ENCODE data around the gene OAT. TPM values are rescaled to one million over a fixed set of nuclear protein-coding genes. Genes with fewer than 3 reads are reported as not detected.

The OAT gene
- total RNA-seq, 6 experiments from 2014 or later, result 126 to 158 (median 137) TPM

DNA sequence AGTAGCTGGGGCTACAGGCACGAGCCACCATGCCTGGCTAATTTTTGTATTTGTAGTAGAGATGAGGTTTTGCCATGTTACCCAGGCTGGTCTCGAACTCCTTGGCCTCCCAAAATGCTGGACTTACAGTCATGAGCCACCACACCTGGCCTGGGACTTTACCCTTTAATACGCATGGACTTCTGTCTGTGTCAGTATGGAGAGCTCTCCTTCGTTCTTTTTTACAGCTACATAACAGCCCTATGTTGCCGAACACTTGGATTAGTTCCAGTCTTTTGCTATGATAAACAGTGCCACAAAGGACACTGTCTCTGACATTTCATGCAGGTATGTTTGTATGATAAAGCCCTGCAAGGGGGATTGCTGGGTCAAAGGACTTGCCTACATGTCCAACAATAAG lies 10.9 kb upstream of the OAT start:
- H3K36me3 Mint-ChIP-seq (ENCODE audit: low read depth), result no peaks in the 10 kb centered on the region
- no peak for DNase-seq
- H3K27ac Mint-ChIP-seq, result no peak overlapping the region
- TF ChIP-seq, protein P1, sequence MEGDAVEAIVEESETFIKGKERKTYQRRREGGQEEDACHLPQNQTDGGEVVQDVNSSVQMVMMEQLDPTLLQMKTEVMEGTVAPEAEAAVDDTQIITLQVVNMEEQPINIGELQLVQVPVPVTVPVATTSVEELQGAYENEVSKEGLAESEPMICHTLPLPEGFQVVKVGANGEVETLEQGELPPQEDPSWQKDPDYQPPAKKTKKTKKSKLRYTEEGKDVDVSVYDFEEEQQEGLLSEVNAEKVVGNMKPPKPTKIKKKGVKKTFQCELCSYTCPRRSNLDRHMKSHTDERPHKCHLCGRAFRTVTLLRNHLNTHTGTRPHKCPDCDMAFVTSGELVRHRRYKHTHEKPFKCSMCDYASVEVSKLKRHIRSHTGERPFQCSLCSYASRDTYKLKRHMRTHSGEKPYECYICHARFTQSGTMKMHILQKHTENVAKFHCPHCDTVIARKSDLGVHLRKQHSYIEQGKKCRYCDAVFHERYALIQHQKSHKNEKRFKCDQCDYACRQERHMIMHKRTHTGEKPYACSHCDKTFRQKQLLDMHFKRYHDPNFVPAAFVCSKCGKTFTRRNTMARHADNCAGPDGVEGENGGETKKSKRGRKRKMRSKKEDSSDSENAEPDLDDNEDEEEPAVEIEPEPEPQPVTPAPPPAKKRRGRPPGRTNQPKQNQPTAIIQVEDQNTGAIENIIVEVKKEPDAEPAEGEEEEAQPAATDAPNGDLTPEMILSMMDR (IDR thresholded peaks at IDR 0.05), result no peak
- H3K27me3 Mint-ChIP-seq (ENCODE audit: insufficient read depth), result peaks cover 27% of the 10 kb centered on the region
- H3K4me3 Mint-ChIP-seq, result no peak overlapping the region
- no peaks in the 10 kb centered on the region for H3K4me1 Mint-ChIP-seq (ENCODE audit: low read depth)
- no peaks in the 10 kb centered on the region for H3K9me3 Mint-ChIP-seq

DNA sequence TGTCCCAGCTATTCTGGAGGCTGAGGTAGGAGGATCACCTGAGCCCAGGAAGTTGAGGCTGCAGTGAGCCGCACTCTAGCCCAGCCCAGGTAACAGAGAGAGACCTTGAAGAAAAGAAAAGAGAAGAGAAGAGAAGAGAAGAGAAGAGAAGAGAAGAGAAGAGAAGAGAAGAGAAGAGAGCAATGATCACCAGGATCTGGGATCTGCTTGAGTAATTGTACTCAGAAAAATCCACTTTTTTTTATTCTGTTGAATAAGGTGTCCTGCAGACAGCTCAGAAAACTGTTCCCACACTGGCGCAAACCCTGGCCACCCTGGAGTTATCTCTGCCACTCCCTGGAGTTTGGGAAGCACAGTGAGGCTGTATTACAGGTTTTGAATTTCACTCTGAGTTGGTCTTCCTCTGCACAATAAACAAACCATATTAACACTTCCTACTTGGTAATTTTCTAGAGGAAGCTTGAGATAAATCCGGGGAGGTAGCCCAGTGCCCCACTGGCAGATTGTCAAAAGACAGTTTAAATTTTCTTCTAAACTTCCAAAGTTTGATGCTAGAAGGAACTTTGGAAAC lies 9.6 kb upstream of the OAT start:
- DNase-seq, result no peak
- TF ChIP-seq, protein P1 (IDR thresholded peaks at IDR 0.05), result no peak
- Mint-ChIP-seq H3K4me1 (ENCODE audit: low read depth) (no peaks in the 10 kb centered on the region), H3K9me3 (no peaks in the 10 kb centered on the region), H3K27ac (no peak overlapping the region), H3K27me3 (ENCODE audit: insufficient read depth) (peaks cover 37% of the 10 kb centered on the region), H3K4me3 (no peak overlapping the region), H3K36me3 (ENCODE audit: low read depth) (no peaks in the 10 kb centered on the region)

DNA sequence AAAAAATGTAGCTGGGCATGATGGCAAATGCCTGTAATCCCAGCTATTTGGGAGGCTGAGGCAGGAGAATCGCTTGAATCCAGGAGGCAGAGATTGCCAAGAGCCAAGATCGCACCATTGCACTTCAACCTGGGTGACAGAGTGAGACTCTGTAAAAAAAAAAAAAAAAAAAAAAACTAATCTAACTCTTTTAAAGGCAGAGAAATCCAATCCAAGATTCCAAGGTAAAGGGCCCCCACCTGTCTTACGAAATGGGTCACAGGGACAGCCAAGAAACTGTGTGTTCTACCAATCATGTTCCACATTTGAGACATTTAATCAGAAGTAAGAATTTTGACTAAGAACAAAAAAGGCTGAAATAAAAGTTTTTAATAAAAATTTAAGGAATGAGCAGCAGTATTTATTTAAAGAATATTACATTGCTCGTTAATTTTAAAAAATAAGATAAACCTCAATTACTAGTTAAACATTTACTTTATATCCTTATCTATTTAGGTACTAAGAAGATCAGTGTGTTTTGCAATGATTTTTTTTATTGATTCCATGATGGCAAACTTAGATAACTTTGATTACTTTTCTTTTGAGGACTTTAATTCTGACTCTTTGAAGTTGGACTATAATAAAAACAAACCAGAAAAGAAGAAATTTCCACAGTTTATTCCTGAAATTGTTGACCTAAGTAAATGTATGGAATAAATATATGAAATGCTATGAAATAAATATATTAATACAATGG lies 6.7 kb upstream of the OAT start:
- no peak overlapping the region for H3K27ac Mint-ChIP-seq
- no peaks in the 10 kb centered on the region for H3K4me1 Mint-ChIP-seq (ENCODE audit: low read depth)
- TF ChIP-seq, protein P1 (IDR thresholded peaks at IDR 0.05), result no peak
- H3K36me3 Mint-ChIP-seq (ENCODE audit: low read depth), result no peaks in the 10 kb centered on the region
- no peak for DNase-seq
- peaks cover 46% of the 10 kb centered on the region for H3K27me3 Mint-ChIP-seq (ENCODE audit: insufficient read depth)
- H3K9me3 Mint-ChIP-seq, result no peaks in the 10 kb centered on the region
- H3K4me3 Mint-ChIP-seq, result no peak overlapping the region

DNA sequence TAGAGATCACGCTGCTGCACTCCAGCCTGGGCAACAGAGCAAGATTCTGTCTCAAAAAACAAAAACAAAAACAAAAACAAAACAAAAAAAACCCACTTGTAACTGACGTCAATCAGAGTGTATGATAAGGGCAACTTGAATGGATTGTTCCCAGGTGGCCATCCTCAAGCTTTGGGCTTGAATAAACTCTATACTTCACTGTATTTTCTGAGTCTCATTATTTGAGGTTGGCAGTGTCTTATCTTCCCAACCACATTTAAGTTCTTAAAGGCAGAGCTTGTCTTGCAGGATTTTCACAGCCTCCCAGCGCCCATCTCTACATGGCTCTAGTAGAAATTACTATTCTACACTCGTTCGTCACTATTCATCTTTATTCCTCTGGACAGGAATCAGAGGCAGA lies 5.1 kb upstream of the OAT start:
- H3K27ac Mint-ChIP-seq, result no peak overlapping the region
- peaks cover 6% of the 10 kb centered on the region for H3K4me1 Mint-ChIP-seq (ENCODE audit: low read depth)
- peaks cover 40% of the 10 kb centered on the region for H3K27me3 Mint-ChIP-seq (ENCODE audit: insufficient read depth)
- TF ChIP-seq, protein P1 (IDR thresholded peaks at IDR 0.05), result no peak
- no peak for DNase-seq
- H3K9me3 Mint-ChIP-seq, result no peaks in the 10 kb centered on the region
- no peak overlapping the region for H3K4me3 Mint-ChIP-seq
- no peaks in the 10 kb centered on the region for H3K36me3 Mint-ChIP-seq (ENCODE audit: low read depth)

DNA sequence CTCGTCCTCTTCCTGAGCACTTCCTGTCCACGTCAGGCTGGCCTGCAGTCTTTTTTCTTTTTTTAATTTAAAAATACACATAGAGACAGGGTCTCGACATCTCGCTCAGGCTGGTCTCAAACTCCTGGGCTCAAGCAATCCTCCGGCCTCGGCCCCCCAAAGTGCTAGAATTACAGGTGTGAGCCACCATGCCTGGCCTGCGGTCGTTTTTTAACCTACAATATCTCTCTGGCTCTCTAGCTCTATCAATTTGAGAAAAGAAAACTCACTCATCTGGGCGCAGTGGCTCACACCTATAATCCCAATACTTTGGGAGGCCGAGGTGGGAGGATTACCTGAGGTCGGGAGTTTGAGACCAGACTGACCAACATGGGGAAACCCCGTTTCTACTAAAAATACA lies 4.0 kb upstream of the OAT start:
- Mint-ChIP-seq H3K4me3 (no peak overlapping the region), H3K9me3 (no peaks in the 10 kb centered on the region), H3K27me3 (ENCODE audit: insufficient read depth) (peaks cover 30% of the 10 kb centered on the region), H3K4me1 (ENCODE audit: low read depth) (peaks cover 6% of the 10 kb centered on the region), H3K27ac (no peak overlapping the region), H3K36me3 (ENCODE audit: low read depth) (no peaks in the 10 kb centered on the region)
- no peak for DNase-seq
- TF ChIP-seq, protein P1 (IDR thresholded peaks at IDR 0.05), result no peak

Data from HFFc6 (cell line).